Suprapubic skin (tissue), 4 donors: ENCODE measurements around the gene SLC15A4. TPM values are rescaled to one million over a fixed set of nuclear protein-coding genes. Genes with fewer than 3 reads are reported as not detected.

Source experiments
- DNase-seq, 2 donors: peaks; one replicate each; pipeline ENCODE4 v3.0.0-alpha.2; 2019; ENCODE audit warnings: low spot score in 2 of 2
- H3K27ac ChIP-seq: fragments of 200-600 bp; sonication (generic); one replicate; pipeline ENCODE4 v1.5.1; 2019
- H3K27me3 ChIP-seq: fragments of 200-600 bp; sonication (generic); one replicate; pipeline ENCODE4 v1.5.1; 2019
- H3K36me3 ChIP-seq: fragments of 200-600 bp; sonication (generic); one replicate; pipeline ENCODE4 v1.5.1; 2019
- H3K4me1 ChIP-seq: fragments of 200-600 bp; sonication (generic); one replicate; pipeline ENCODE4 v1.5.1; 2019
- H3K4me3 ChIP-seq: fragments of 200-600 bp; sonication (generic); one replicate; pipeline ENCODE4 v1.5.1; 2019; ENCODE audit warnings: mild to moderate bottlenecking
- H3K9me3 ChIP-seq: fragments of 200-600 bp; sonication (generic); one replicate; pipeline ENCODE4 v1.5.1; 2019
- CTCF ChIP-seq, 2 donors: fragments of 200-600 bp in 1 of 2; fragments of 450-650 bp in 1 of 2; sonication (generic) in 1 of 2; IDR thresholded peaks; one replicate each; pipeline ENCODE4 v1.5.1; 2016 to 2019; ENCODE audit warnings: antibody characterized with exemption in 2 of 2, mild to moderate bottlenecking in 1 of 2, moderate library complexity in 1 of 2
- EP300 ChIP-seq: sonication (generic); formaldehyde crosslinking; IDR thresholded peaks from one replicate; pipeline ENCODE4 v1.6.1; 2017; ENCODE audit warnings: antibody characterized with exemption
- POLR2A ChIP-seq, 2 donors: fragments of 450-650 bp; IDR thresholded peaks; one replicate each; pipeline ENCODE4 v1.6.1; 2017; ENCODE audit warnings: antibody characterized with exemption in 2 of 2, mild to moderate bottlenecking in 2 of 2, moderate library complexity in 2 of 2
- POLR2AphosphoS5 ChIP-seq, 3 donors: sonication (generic); formaldehyde crosslinking; IDR thresholded peaks; one replicate each; pipeline ENCODE4 v1.6.1; 2017; ENCODE audit warnings: antibody characterized with exemption in 3 of 3
- WGBS: methylation state at CpG from one replicate; pipeline ENCODE4 v1.1.5; 2018; 5-methylcytosine and 5-hydroxymethylcytosine counted together
- total RNA-seq, 4 donors: library from RNA; depleted of rRNA; stranded (reverse); fragments of >200 nt; gene quantifications; one replicate each; pipeline ENCODE4 v1.1.0, GENCODE V29; 2016

Gene SLC15A4
- total RNA-seq, 4 donors from 2014 or later = 35.2 to 51.7 (median 45.6) TPM

GRCh38 chr12:128827724-128828123 is 4.0 kb upstream of the SLC15A4 start:
- peaks cover 12% of the 10 kb centered on the region for H3K4me1 ChIP-seq
- no peak overlapping the region for H3K27ac ChIP-seq
- WGBS = 93% methylated on average over 2 of the region's 2 CpGs
- H3K36me3 ChIP-seq = no peaks in the 10 kb centered on the region
- TF ChIP-seq POLR2A (IDR thresholded peaks at IDR 0.05) (no peak), POLR2AphosphoS5 (IDR thresholded peaks at IDR 0.05) (no peak), EP300 (no peak)
- DNase-seq = no peak
- no peak overlapping the region for H3K4me3 ChIP-seq
- no peaks in the 10 kb centered on the region for H3K9me3 ChIP-seq
- H3K27me3 ChIP-seq = no peaks in the 10 kb centered on the region

- H3K9me3 ChIP-seq = no peaks in the 10 kb centered on the region
- no peaks in the 10 kb centered on the region for H3K36me3 ChIP-seq
- no peak overlapping the region for H3K27ac ChIP-seq
- H3K27me3 ChIP-seq = no peaks in the 10 kb centered on the region
- no peak overlapping the region for H3K4me3 ChIP-seq
- no peak for DNase-seq
- no peak for TF ChIP-seq POLR2A (IDR thresholded peaks at IDR 0.05)
- no peak for TF ChIP-seq EP300
- no peak for TF ChIP-seq CTCF (IDR thresholded peaks at IDR 0.05)
- TF ChIP-seq POLR2AphosphoS5 (IDR thresholded peaks at IDR 0.05) = no peak
- 59% methylated on average over 4 of the region's 4 CpGs for WGBS
- H3K4me1 ChIP-seq = peaks cover 26% of the 10 kb centered on the region
Measured at GRCh38 chr12:128825835-128826234, 2.1 kb upstream of the SLC15A4 start.

- TF ChIP-seq EP300 = no peak
- TF ChIP-seq POLR2AphosphoS5 (IDR thresholded peaks at IDR 0.05) = no peak
- TF ChIP-seq CTCF (IDR thresholded peaks at IDR 0.05) = no peak
- no peak for TF ChIP-seq POLR2A (IDR thresholded peaks at IDR 0.05)
- no peaks in the 10 kb centered on the region for H3K9me3 ChIP-seq
- WGBS = 1% methylated on average over 18 of the region's 88 CpGs
- H3K27ac ChIP-seq = peak overlapping the region; percentile 83
- peaks cover 46% of the 10 kb centered on the region for H3K4me1 ChIP-seq
- no peaks in the 10 kb centered on the region for H3K36me3 ChIP-seq
- peak in 1 of 2 donors; percentile 68 for DNase-seq
- H3K27me3 ChIP-seq = no peaks in the 10 kb centered on the region
- peak overlapping the region; percentile 72 for H3K4me3 ChIP-seq
Measured at GRCh38 chr12:128823216-128823915, 392 bp downstream of the SLC15A4 start.

GRCh38 chr12:128820723-128821432 is 2.9 kb downstream of the SLC15A4 start:
- 76% methylated on average over 7 of the region's 7 CpGs for WGBS
- Histone ChIP-seq H3K27ac (no peak overlapping the region), H3K36me3 (no peaks in the 10 kb centered on the region), H3K4me1 (peaks cover 62% of the 10 kb centered on the region), H3K9me3 (no peaks in the 10 kb centered on the region), H3K27me3 (no peaks in the 10 kb centered on the region), H3K4me3 (no peak overlapping the region)
- TF ChIP-seq POLR2A (IDR thresholded peaks at IDR 0.05) (no peak), EP300 (no peak), CTCF (IDR thresholded peaks at IDR 0.05) (no peak), POLR2AphosphoS5 (IDR thresholded peaks at IDR 0.05) (no peak)
- peak in 1 of 2 donors; percentile 54 for DNase-seq

- no peak for DNase-seq
- no peaks in the 10 kb centered on the region for H3K9me3 ChIP-seq
- WGBS = 98% methylated on average over 6 of the region's 6 CpGs
- H3K36me3 ChIP-seq = no peaks in the 10 kb centered on the region
- H3K4me1 ChIP-seq = peaks cover 65% of the 10 kb centered on the region
- no peak overlapping the region for H3K4me3 ChIP-seq
- H3K27me3 ChIP-seq = no peaks in the 10 kb centered on the region
- TF ChIP-seq POLR2A (IDR thresholded peaks at IDR 0.05) (no peak), EP300 (no peak), POLR2AphosphoS5 (IDR thresholded peaks at IDR 0.05) (no peak), CTCF (IDR thresholded peaks at IDR 0.05) (no peak)
- no peak overlapping the region for H3K27ac ChIP-seq
Measured at GRCh38 chr12:128820253-128820652, 3.5 kb downstream of the SLC15A4 start.
